Measurements from ENCODE around the gene MYO5B.
A peak's percentile ranks its signal among the peaks of the same experiment; 100 is the strongest.
"Not testable (repeated sequence)": the region's sequence is repeated elsewhere in the genome, so short reads cannot be mapped to it uniquely, and the experiment has no call there.

Gene MYO5B

GRCh38 chr18:50194631-50195532 is at the start of gene MYO5B:
TSS of gene MYO5B (minus strand) at chr18:50195147. CDS start at chr18:50194793, 354 bp downstream.
- no peak within 1 kb of the TSS for H3K4me3 ChIP-seq (ENCODE audit: low read depth, low read length)
- no peaks in the 10 kb centered on the region for H3K36me3 ChIP-seq (replicated peaks)
- H3K27me3 ChIP-seq (replicated peaks): peaks cover 53% of the 10 kb centered on the region
- H3K27ac ChIP-seq: no peak within 1 kb of the TSS
- DNase-seq: no peak
- TF ChIP-seq CTCF (IDR thresholded peaks at IDR 0.05; ENCODE audit: low read depth, low read length, missing control alignments): no peak
- in situ Hi-C loops (cut with HindIII; ENCODE audit: low pct_ligation_motif_present, low sequenced_read_pairs): no loop called here

- DNase-seq: peak; percentile 16
- in situ Hi-C loops (cut with HindIII; ENCODE audit: low pct_ligation_motif_present, low sequenced_read_pairs); H3K27ac ChIP-seq; H3K4me3 ChIP-seq (ENCODE audit: low read depth, low read length); H3K36me3 ChIP-seq (replicated peaks); H3K27me3 ChIP-seq (replicated peaks): not testable (repeated sequence)
Observed at GRCh38 chr18:50241768-50242167, 46.8 kb upstream of the MYO5B start.

GRCh38 chr18:50240080-50240563 is 45.2 kb upstream of the MYO5B start:
- no peak overlapping the region for H3K27ac ChIP-seq
- no peak overlapping the region for H3K4me3 ChIP-seq (ENCODE audit: low read depth, low read length)
- H3K36me3 ChIP-seq (replicated peaks): no peaks in the 10 kb centered on the region
- in situ Hi-C loops (cut with HindIII; ENCODE audit: low pct_ligation_motif_present, low sequenced_read_pairs): no loop called here
- no peak for TF ChIP-seq CTCF (IDR thresholded peaks at IDR 0.05; ENCODE audit: low read depth, low read length, missing control alignments)
- DNase-seq: no peak
- no peaks in the 10 kb centered on the region for H3K27me3 ChIP-seq (replicated peaks)

GRCh38 chr18:50232419-50232818 is 37.5 kb upstream of the MYO5B start:
- H3K36me3 ChIP-seq (replicated peaks): no peaks in the 10 kb centered on the region
- in situ Hi-C loops (cut with HindIII; ENCODE audit: low pct_ligation_motif_present, low sequenced_read_pairs): no loop called here
- no peaks in the 10 kb centered on the region for H3K27me3 ChIP-seq (replicated peaks)
- TF ChIP-seq CTCF (IDR thresholded peaks at IDR 0.05; ENCODE audit: low read depth, low read length, missing control alignments): no peak
- H3K4me3 ChIP-seq (ENCODE audit: low read depth, low read length): no peak overlapping the region
- no peak overlapping the region for H3K27ac ChIP-seq
- no peak for DNase-seq

GRCh38 chr18:50231621-50232020 is 36.7 kb upstream of the MYO5B start:
- Histone ChIP-seq H3K4me3 (ENCODE audit: low read depth, low read length) (no peak overlapping the region), H3K27me3 (replicated peaks) (no peaks in the 10 kb centered on the region), H3K27ac (no peak overlapping the region), H3K36me3 (replicated peaks) (no peaks in the 10 kb centered on the region)
- no peak for DNase-seq
- no peak for TF ChIP-seq CTCF (IDR thresholded peaks at IDR 0.05; ENCODE audit: low read depth, low read length, missing control alignments)
- in situ Hi-C loops (cut with HindIII; ENCODE audit: low pct_ligation_motif_present, low sequenced_read_pairs): no loop called here

GRCh38 chr18:50220249-50220648 is 25.3 kb upstream of the MYO5B start:
- H3K36me3 ChIP-seq (replicated peaks); in situ Hi-C loops (cut with HindIII; ENCODE audit: low pct_ligation_motif_present, low sequenced_read_pairs); H3K4me3 ChIP-seq (ENCODE audit: low read depth, low read length); DNase-seq; H3K27me3 ChIP-seq (replicated peaks); H3K27ac ChIP-seq: not testable (repeated sequence)
